Measurements from ENCODE around the gene PDE6A.

PDE6A gene

GRCh38 chr5:149907828-149908227 is 36.8 kb downstream of the PDE6A start:
- POLR2A ChIA-PET = interaction anchor here (0.6 kb wide), 1 partner anchor 37 kb away, joined by 3 read pairs; no protein-coding TSS in a partner anchor
- CTCF ChIA-PET = interaction anchor here (0.7 kb wide), 1 partner anchor 89 kb away, joined by 3 read pairs; no protein-coding TSS in a partner anchor

GRCh38 chr5:149904977-149905376 is 39.6 kb downstream of the PDE6A start:
- POLR2A ChIA-PET = no interaction called here
- H3K4me1 ChIP-seq (ENCODE audit: control insufficient read depth, insufficient read depth, low read length) = peaks cover 2% of the 10 kb centered on the region; the same call in 1 of the 2 replicates
- TF ChIP-seq PRDM2 (tag by site-specific recombination; IDR thresholded peaks at IDR 0.05; ENCODE audit: borderline replicate concordance) (no peak), ZNF501 (tag by site-specific recombination; IDR thresholded peaks at IDR 0.05) (no peak), SCRT1 (tag by site-specific recombination; IDR thresholded peaks at IDR 0.05; ENCODE audit: borderline replicate concordance) (no peak), MYNN (tag by site-specific recombination; IDR thresholded peaks at IDR 0.05; ENCODE audit: borderline replicate concordance) (no peak), ZNF324 (tag by site-specific recombination; IDR thresholded peaks at IDR 0.05) (no peak), ZNF138 (tag by site-specific recombination; IDR thresholded peaks at IDR 0.05; ENCODE audit: borderline replicate concordance) (no peak), ZNF366 (tag by site-specific recombination; conservative IDR thresholded peaks at IDR 0.05) (no peak), ZFP3 (tag by site-specific recombination; IDR thresholded peaks at IDR 0.05; ENCODE audit: low read depth) (no peak), ZBTB6 (tag by site-specific recombination; IDR thresholded peaks at IDR 0.05) (no peak), SP7 (tag by site-specific recombination; IDR thresholded peaks at IDR 0.05) (no peak), ELK4 (IDR thresholded peaks at IDR 0.05; ENCODE audit: borderline replicate concordance, low read depth, low read length) (no peak), ZNF292 (tag by site-specific recombination; IDR thresholded peaks at IDR 0.05; ENCODE audit: borderline replicate concordance, low read depth) (no peak), SP2 (tag by site-specific recombination; IDR thresholded peaks at IDR 0.05) (no peak), ZNF747 (tag by site-specific recombination; IDR thresholded peaks at IDR 0.05) (no peak), HIC1 (tag by site-specific recombination; IDR thresholded peaks at IDR 0.05) (no peak), FEZF1 (tag by site-specific recombination; IDR thresholded peaks at IDR 0.05) (no peak), ZNF670 (tag by site-specific recombination; IDR thresholded peaks at IDR 0.05; ENCODE audit: low read depth) (no peak), ZNF549 (tag by site-specific recombination; IDR thresholded peaks at IDR 0.05) (no peak), ZNF558 (tag by site-specific recombination; IDR thresholded peaks at IDR 0.05) (no peak), ZNF391 (tag by site-specific recombination; IDR thresholded peaks at IDR 0.05; ENCODE audit: borderline replicate concordance, low read depth) (no peak), ZNF76 (tag by site-specific recombination; IDR thresholded peaks at IDR 0.05; ENCODE audit: borderline replicate concordance, low read depth) (no peak), ZNF248 (tag by site-specific recombination; IDR thresholded peaks at IDR 0.05) (no peak)

More at GRCh38 chr5:149907828-149908227, 36.8 kb downstream of the PDE6A start:
- H3K4me1 ChIP-seq (ENCODE audit: control insufficient read depth, insufficient read depth, low read length) = peaks cover 2% of the 10 kb centered on the region; the same call in 1 of the 2 replicates
- no peaks in the 10 kb centered on the region for H3K36me3 ChIP-seq (ENCODE audit: control insufficient read depth in 2 of 2, insufficient read depth in 1 of 2, low read length in 2 of 2)
- TF ChIP-seq ZNF558 (tag by site-specific recombination; IDR thresholded peaks at IDR 0.05) = no peak
- no peak for TF ChIP-seq HOXA7 (CRISPR knock-in tag; IDR thresholded peaks at IDR 0.05; ENCODE audit: borderline replicate concordance)
- TF ChIP-seq ZNF596 (tag by site-specific recombination; IDR thresholded peaks at IDR 0.05) = no peak
- no peak for TF ChIP-seq ZNF843 (tag by site-specific recombination; IDR thresholded peaks at IDR 0.05)
- no peak for TF ChIP-seq ZNF664 (tag by site-specific recombination; IDR thresholded peaks at IDR 0.05)
- TF ChIP-seq SP2 (tag by site-specific recombination; IDR thresholded peaks at IDR 0.05) = no peak
- no peak for TF ChIP-seq ZNF155 (tag by site-specific recombination; IDR thresholded peaks at IDR 0.05)
- TF ChIP-seq ZNF610 (tag by site-specific recombination; IDR thresholded peaks at IDR 0.05; ENCODE audit: borderline replicate concordance) = no peak
- H3K9me3 ChIP-seq (ENCODE audit: control insufficient read depth, insufficient read depth, low read depth, low read length) = no peaks in the 10 kb centered on the region
- H3K27ac ChIP-seq (ENCODE audit: extremely low read depth, low read depth, low read length) = no peak overlapping the region
- H3K4me3 ChIP-seq (ENCODE audit: low read depth, low read length) = no peak overlapping the region

More at GRCh38 chr5:149904977-149905376, 39.6 kb downstream of the PDE6A start:
- no peaks in the 10 kb centered on the region for H3K9me3 ChIP-seq (ENCODE audit: control insufficient read depth, insufficient read depth, low read depth, low read length)
- no peak overlapping the region for H3K27ac ChIP-seq (ENCODE audit: extremely low read depth, low read depth, low read length)
- CTCF ChIA-PET = interaction anchor here (1.4 to 2.2 kb wide), 3 partner anchors 52 to 70 kb away, joined by 7 to 8 read pairs (median 7); no protein-coding TSS in a partner anchor
- H3K36me3 ChIP-seq (ENCODE audit: control insufficient read depth in 2 of 2, insufficient read depth in 1 of 2, low read length in 2 of 2) = no peaks in the 10 kb centered on the region
- no peak overlapping the region for H3K4me3 ChIP-seq (ENCODE audit: low read depth, low read length)

All from HEK293 (cell line).